AG04449 (cell line): ENCODE results near the gene PCNT.

Experiments
- CTCF ChIA-PET: fragments of 350-600 bp; formaldehyde crosslinking; extraction: SDS; loops from one replicate; lab custom pipeline; 2021; ENCODE audit warnings: antibody characterized with exemption; lab: Yijun Ruan, JAX
- POLR2A ChIA-PET: fragments of 400-600, 350-600 bp; formaldehyde crosslinking; extraction: SDS; loops from one replicate; lab custom pipeline; 2020; ENCODE audit warnings: antibody characterized with exemption, inconsistent platforms; lab: Yijun Ruan, JAX
- DNase-seq: peaks from one replicate; pipeline ENCODE4 v3.0.0-alpha.2; 2010; ENCODE audit warnings: low read depth, low spot score
- H3K4me3 ChIP-seq: 2 replicates; pipeline ENCODE4 v1.5.1; 2011; ENCODE audit warnings: low read depth, mild to moderate bottlenecking, control low read depth, low read length
- TF ChIP-seq, protein P1 (sequence below): IDR thresholded peaks from one replicate; pipeline ENCODE4 v1.5.1; 2011; ENCODE audit warnings: mild to moderate bottlenecking, moderate library complexity, low read length, control low read depth, inconsistent platforms; ENCODE audit not compliant: insufficient read depth; ENCODE audit errors: missing control alignments

PCNT gene

DNA sequence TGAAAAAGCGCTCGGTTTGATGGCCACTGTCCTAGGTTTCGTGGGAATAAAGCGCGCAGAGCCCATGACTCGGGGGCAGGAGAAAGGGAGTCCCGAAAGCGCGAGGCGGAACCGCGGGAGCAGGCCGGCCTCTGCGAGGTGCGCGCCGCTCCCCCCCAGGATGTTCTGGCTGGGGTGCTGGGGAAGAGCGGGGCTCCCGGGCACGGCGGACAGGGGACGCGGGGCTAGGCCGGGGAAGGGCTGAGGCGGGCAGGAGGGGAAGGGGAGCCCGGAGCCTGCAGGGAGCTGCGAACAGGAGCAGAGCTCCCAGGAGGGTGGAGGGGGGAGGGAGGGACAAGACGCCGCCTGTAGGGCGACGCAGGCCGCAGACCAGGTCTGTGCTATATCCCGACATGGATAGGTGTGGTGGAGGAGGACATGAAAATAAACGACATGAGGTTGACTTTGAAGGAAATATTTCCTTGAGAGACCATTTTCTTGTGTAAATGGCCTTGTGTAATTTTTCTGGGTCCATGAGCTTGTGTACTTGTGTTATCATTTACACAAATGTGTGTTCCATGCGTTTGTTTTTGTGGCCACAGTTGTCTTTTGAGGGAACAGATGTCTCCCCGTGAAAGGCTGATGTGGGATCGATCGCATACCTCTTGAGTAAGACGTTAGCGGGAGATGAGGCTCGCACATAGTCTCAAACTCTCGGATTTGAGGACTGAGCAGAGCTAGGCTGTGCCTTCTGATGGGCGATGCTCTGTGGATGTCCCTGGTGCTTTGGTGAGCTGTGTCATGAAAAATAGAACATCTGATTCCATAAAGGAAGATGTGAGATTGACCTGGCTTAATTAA is 1.3 kb downstream of the PCNT start:
- DNase-seq, result no peak
- ChIA-PET CTCF (interaction anchor here (0.7 to 1.8 kb wide), 11 partner anchors 9 to 314 kb away, joined by 3 to 6 read pairs (median 3); no protein-coding TSS in a partner anchor), POLR2A (interaction anchor here (0.6 to 1.4 kb wide), 3 partner anchors 17 to 39 kb away, joined by 3 to 4 read pairs (median 4); partner anchors contain the start of genes MCM3AP and YBEY)
- TF ChIP-seq, protein P1, sequence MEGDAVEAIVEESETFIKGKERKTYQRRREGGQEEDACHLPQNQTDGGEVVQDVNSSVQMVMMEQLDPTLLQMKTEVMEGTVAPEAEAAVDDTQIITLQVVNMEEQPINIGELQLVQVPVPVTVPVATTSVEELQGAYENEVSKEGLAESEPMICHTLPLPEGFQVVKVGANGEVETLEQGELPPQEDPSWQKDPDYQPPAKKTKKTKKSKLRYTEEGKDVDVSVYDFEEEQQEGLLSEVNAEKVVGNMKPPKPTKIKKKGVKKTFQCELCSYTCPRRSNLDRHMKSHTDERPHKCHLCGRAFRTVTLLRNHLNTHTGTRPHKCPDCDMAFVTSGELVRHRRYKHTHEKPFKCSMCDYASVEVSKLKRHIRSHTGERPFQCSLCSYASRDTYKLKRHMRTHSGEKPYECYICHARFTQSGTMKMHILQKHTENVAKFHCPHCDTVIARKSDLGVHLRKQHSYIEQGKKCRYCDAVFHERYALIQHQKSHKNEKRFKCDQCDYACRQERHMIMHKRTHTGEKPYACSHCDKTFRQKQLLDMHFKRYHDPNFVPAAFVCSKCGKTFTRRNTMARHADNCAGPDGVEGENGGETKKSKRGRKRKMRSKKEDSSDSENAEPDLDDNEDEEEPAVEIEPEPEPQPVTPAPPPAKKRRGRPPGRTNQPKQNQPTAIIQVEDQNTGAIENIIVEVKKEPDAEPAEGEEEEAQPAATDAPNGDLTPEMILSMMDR, result peak; percentile 39
- H3K4me3 ChIP-seq, result peak overlapping the region; percentile 71

DNA sequence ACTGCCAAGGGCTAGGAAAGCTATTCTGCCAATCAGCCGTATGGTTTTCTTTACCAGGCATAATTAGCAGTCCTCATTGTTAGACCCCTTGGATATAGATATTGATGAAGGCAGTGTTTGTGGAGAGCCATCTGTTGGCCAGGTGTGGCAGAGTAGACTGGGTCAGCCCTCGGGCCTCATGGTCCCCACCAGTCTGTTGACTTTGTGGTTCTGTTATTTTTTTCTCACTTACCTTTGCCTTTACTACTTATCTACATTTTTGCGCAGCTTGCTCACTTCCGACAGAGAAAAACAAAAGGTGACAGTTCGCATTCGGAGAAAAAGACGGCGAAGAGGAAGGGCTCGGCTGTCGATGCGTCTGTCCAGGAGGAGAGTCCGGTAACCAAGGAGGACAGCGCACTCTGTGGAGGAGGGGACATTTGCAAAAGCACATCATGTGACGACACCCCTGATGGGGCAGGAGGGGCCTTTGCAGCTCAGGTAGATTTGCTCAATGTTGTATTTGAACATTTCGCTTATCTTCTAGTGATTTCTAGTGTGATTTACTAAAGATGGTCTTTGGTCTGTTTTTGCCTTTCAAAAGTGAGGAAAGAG is 2.3 kb downstream of the PCNT start:
- ChIA-PET CTCF (interaction anchor here (0.7 to 1.8 kb wide), 10 partner anchors 10 to 313 kb away, joined by 3 to 6 read pairs (median 4); no protein-coding TSS in a partner anchor), POLR2A (interaction anchor here (1.4 kb wide), 1 partner anchor 40 kb away, joined by 4 read pairs; the partner anchor contains the start of gene YBEY)
- no peak for DNase-seq
- TF ChIP-seq, protein P1, result no peak
- H3K4me3 ChIP-seq, result no peak overlapping the region; the same call in 1 of the 2 replicates

DNA sequence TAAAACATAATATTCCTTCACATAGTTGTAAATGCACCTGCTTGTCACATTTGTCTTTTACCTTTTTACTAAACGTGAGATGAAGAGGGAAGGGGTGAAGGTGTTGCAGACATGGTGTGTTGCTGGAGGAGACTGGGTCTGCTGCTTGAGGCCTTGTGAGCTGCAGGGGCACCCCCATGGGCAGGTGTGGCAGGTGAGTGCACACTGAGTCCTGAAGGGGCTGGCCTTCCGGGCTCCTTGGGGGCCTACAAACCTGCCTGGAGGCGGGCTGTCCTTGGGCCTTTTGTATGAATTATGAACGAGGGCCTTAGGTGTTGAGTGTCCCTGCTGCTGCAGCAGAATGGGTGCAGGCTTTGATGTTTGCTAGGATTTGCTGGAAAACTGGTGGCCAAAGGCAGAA is 3.8 kb downstream of the PCNT start:
- DNase-seq, result no peak
- no peak overlapping the region for H3K4me3 ChIP-seq
- ChIA-PET POLR2A (no interaction called here), CTCF (no interaction called here)
- TF ChIP-seq, protein P1, result no peak

- POLR2A ChIA-PET, result no interaction called here
- no peak for DNase-seq
- TF ChIP-seq, protein P1, result no peak
- H3K4me3 ChIP-seq, result no peak overlapping the region
- CTCF ChIA-PET, result no interaction called here
Measured at GRCh38 chr21:46328151-46328550, 4.2 kb downstream of the PCNT start.

DNA sequence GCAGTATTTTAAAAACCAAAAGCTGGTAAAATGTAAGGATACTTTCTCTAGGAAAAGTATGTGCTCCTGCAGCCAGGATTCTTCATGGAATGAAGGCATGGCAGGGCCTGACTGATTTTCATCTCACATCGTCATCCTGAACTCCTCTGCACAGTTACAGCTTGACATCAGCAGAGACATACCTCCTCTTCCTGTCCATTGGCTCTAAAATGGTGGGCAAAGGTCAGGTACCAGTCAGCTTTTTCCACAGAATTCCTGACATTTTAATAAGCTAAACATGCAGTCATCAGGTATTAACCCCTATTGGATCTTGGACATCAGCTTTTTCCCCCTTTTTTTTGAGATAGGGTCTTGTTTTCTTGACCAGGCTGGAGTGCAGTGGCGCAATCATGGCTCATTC is 5.8 kb downstream of the PCNT start:
- POLR2A ChIA-PET, result no interaction called here
- H3K4me3 ChIP-seq, result no peak overlapping the region
- TF ChIP-seq, protein P1, result no peak
- CTCF ChIA-PET, result no interaction called here
- no peak for DNase-seq
